ENCODE data around the gene ZNF302.

ZNF302 gene

DNA sequence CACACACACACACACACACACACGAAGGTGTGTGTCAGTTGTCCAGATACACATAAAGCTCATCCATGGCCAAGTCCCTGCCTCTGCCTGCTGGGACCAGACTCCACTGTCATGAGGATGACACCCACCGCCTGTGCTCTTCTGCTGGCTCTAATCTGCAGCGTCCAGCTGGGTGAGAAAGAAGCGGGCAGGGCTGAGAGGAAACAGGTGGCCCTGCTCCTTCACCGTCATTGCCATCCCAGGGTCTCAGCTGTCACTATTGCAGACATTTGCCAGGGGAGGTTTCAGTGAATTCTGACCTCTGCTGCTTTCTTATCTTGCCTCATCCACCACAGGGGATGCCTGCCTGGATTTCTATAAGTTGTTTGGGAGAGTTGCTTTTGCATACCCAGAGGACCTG lies 31.9 kb upstream of the ZNF302 start:
- no peak for TF ChIP-seq CTCF (IDR thresholded peaks at IDR 0.05)
- no peaks in the 10 kb centered on the region for H3K4me1 Mint-ChIP-seq
- H3K4me3 Mint-ChIP-seq, result no peak overlapping the region
- peaks cover 12% of the 10 kb centered on the region for H3K27me3 Mint-ChIP-seq (ENCODE audit: low read depth, poor library complexity)
- H3K36me3 Mint-ChIP-seq (ENCODE audit: low read depth), result no peaks in the 10 kb centered on the region
- no peak overlapping the region for H3K27ac Mint-ChIP-seq
- H3K9me3 Mint-ChIP-seq, result peaks cover 46% of the 10 kb centered on the region
- no peak for DNase-seq

- no peak overlapping the region for H3K4me3 Mint-ChIP-seq
- DNase-seq, result no peak
- no peaks in the 10 kb centered on the region for H3K4me1 Mint-ChIP-seq
- peaks cover 5% of the 10 kb centered on the region for H3K36me3 Mint-ChIP-seq (ENCODE audit: low read depth)
- H3K27me3 Mint-ChIP-seq (ENCODE audit: low read depth, poor library complexity), result peaks cover 17% of the 10 kb centered on the region
- H3K27ac Mint-ChIP-seq, result no peak overlapping the region
- peaks cover 67% of the 10 kb centered on the region for H3K9me3 Mint-ChIP-seq
- no peak for TF ChIP-seq CTCF (IDR thresholded peaks at IDR 0.05)
Observed at GRCh38 chr19:34649886-34650543, 27.5 kb upstream of the ZNF302 start.

GRCh38 chr19:34651747-34652146 lies 25.7 kb upstream of the ZNF302 start:
- H3K36me3 Mint-ChIP-seq (ENCODE audit: low read depth), result peaks cover 5% of the 10 kb centered on the region
- H3K27ac Mint-ChIP-seq, result no peak overlapping the region
- peaks cover 69% of the 10 kb centered on the region for H3K9me3 Mint-ChIP-seq
- no peak overlapping the region for H3K4me3 Mint-ChIP-seq
- DNase-seq, result no peak
- no peak for TF ChIP-seq CTCF (IDR thresholded peaks at IDR 0.05)
- peaks cover 11% of the 10 kb centered on the region for H3K27me3 Mint-ChIP-seq (ENCODE audit: low read depth, poor library complexity)
- no peaks in the 10 kb centered on the region for H3K4me1 Mint-ChIP-seq

GRCh38 chr19:34654796-34655195 lies 22.7 kb upstream of the ZNF302 start:
- H3K9me3 Mint-ChIP-seq, result peaks cover 75% of the 10 kb centered on the region
- no peak for DNase-seq
- no peak for TF ChIP-seq CTCF (IDR thresholded peaks at IDR 0.05)
- no peaks in the 10 kb centered on the region for H3K4me1 Mint-ChIP-seq
- peaks cover 5% of the 10 kb centered on the region for H3K36me3 Mint-ChIP-seq (ENCODE audit: low read depth)
- H3K4me3 Mint-ChIP-seq, result no peak overlapping the region
- H3K27ac Mint-ChIP-seq, result no peak overlapping the region
- peaks cover 31% of the 10 kb centered on the region for H3K27me3 Mint-ChIP-seq (ENCODE audit: low read depth, poor library complexity)

DNA sequence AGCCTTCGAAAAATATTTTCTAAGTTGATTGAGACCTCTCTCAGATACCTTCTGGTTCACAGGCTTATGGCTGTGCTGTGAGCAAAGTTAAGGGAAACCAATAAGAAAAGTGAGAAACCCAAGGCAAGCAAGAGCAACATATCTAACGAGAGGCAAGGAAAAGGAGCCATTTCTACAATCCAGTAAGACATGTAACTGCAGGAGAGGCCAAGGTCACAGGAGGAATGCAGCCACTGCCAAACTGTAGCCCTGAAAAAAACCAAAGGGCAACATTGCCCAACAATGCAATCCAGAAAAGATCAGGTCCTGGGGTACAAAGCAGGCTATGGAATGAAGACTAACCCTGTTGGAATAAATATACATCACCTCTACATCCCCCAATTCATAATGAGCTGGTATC lies 21.8 kb upstream of the ZNF302 start:
- no peak for DNase-seq
- Mint-ChIP-seq H3K27ac (no peak overlapping the region), H3K4me1 (no peaks in the 10 kb centered on the region), H3K4me3 (no peak overlapping the region), H3K9me3 (peaks cover 73% of the 10 kb centered on the region), H3K27me3 (ENCODE audit: low read depth, poor library complexity) (peaks cover 31% of the 10 kb centered on the region), H3K36me3 (ENCODE audit: low read depth) (peaks cover 5% of the 10 kb centered on the region)
- TF ChIP-seq CTCF (IDR thresholded peaks at IDR 0.05), result no peak

DNA sequence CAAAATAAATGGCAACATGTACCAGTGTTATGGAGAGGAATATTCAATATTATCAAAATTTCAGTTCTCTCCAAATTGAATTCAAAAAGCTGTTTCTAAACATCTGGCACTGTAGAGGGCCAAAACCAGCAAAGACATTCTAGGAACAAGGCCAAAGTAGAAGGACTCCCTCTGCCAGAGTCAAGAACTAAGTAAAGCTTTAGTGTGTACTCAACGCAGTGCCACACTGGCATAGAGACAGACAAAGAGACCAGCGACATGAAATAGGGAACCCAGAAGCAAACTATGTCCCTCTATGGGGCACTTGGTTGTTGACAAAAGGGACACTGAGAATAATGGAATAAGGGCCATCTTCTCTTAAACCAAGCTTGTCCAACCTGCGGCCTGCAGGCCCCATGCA lies 16.1 kb upstream of the ZNF302 start:
- no peaks in the 10 kb centered on the region for H3K36me3 Mint-ChIP-seq (ENCODE audit: low read depth)
- peaks cover 26% of the 10 kb centered on the region for H3K27me3 Mint-ChIP-seq (ENCODE audit: low read depth, poor library complexity)
- DNase-seq, result no peak
- H3K4me1 Mint-ChIP-seq, result no peaks in the 10 kb centered on the region
- H3K9me3 Mint-ChIP-seq, result peaks cover 58% of the 10 kb centered on the region
- H3K27ac Mint-ChIP-seq, result no peak overlapping the region
- no peak for TF ChIP-seq CTCF (IDR thresholded peaks at IDR 0.05)
- no peak overlapping the region for H3K4me3 Mint-ChIP-seq
